Duodenal mucosa (tissue), 2 donors: ENCODE measurements around the gene ZNF837.
"Not testable (repeated sequence)": the region's sequence is repeated elsewhere in the genome, so short reads cannot be mapped to it uniquely, and the experiment has no call there.

Experiments
- H3K27ac ChIP-seq: one replicate; pipeline ENCODE4 v1.7.0; 2013; ENCODE audit warnings: low read depth, low read length
- H3K27me3 ChIP-seq, 2 donors: one replicate each; pipeline ENCODE4 v1.7.0; 2013; ENCODE audit warnings: low read length in 2 of 2, control low read depth in 1 of 2; ENCODE audit not compliant: insufficient read depth in 2 of 2, control insufficient read depth in 1 of 2
- H3K36me3 ChIP-seq, 2 donors: one replicate each; pipeline ENCODE4 v1.7.0; 2013; ENCODE audit warnings: low read length in 2 of 2, control low read depth in 1 of 2; ENCODE audit not compliant: insufficient read depth in 2 of 2, control insufficient read depth in 1 of 2
- H3K4me1 ChIP-seq, 2 donors: one replicate each; pipeline ENCODE4 v1.7.0; 2013; ENCODE audit warnings: low read length in 2 of 2, control low read depth in 1 of 2; ENCODE audit not compliant: insufficient read depth in 2 of 2, control insufficient read depth in 1 of 2
- H3K4me3 ChIP-seq, 2 donors: one replicate each; pipeline ENCODE4 v1.7.0; 2013; ENCODE audit warnings: low read length in 2 of 2, low read depth in 1 of 2
- H3K9ac ChIP-seq, 2 donors: one replicate each; pipeline ENCODE4 v1.7.0; 2013; ENCODE audit warnings: low read length in 2 of 2, low read depth in 1 of 2
- H3K9me3 ChIP-seq, 2 donors: one replicate each; pipeline ENCODE4 v1.7.0; 2013; ENCODE audit warnings: low read length in 2 of 2, control low read depth in 1 of 2; ENCODE audit not compliant: control insufficient read depth in 1 of 2

The ZNF837 gene

GRCh38 chr19:58403920-58404478 lies 23.2 kb upstream of the ZNF837 start:
- H3K36me3 ChIP-seq, H3K4me3 ChIP-seq, H3K27me3 ChIP-seq, H3K9ac ChIP-seq, H3K9me3 ChIP-seq, H3K27ac ChIP-seq: not testable (repeated sequence)
- H3K4me1 ChIP-seq, result peaks cover 7 to 30% of the 10 kb centered on the region in 2 donors

GRCh38 chr19:58401840-58402421 lies 21.1 kb upstream of the ZNF837 start:
- no peaks in the 10 kb centered on the region for H3K36me3 ChIP-seq
- H3K9ac ChIP-seq, result peak overlapping the region; percentile 38 to 55
- H3K27me3 ChIP-seq, result peaks cover 13 to 15% of the 10 kb centered on the region in 2 donors
- peaks cover 0 to 17% of the 10 kb centered on the region in 2 donors for H3K4me1 ChIP-seq
- no peak overlapping the region for H3K27ac ChIP-seq
- peak overlapping the region; percentile 71 to 83 for H3K4me3 ChIP-seq
- H3K9me3 ChIP-seq, result no peaks in the 10 kb centered on the region

- Histone ChIP-seq H3K27ac (peak overlapping the region; percentile 61), H3K9me3 (no peaks in the 10 kb centered on the region), H3K4me1 (peaks cover 0 to 12% of the 10 kb centered on the region in 2 donors), H3K4me3 (peak overlapping the region; percentile 82 to 83), H3K36me3 (no peaks in the 10 kb centered on the region), H3K27me3 (peaks cover 16 to 17% of the 10 kb centered on the region in 2 donors), H3K9ac (peak overlapping the region; percentile 55 to 63)
Measured at GRCh38 chr19:58400916-58401839, 20.3 kb upstream of the ZNF837 start.

- no peaks in the 10 kb centered on the region for H3K9me3 ChIP-seq
- H3K27ac ChIP-seq, result no peak overlapping the region
- H3K27me3 ChIP-seq, result peaks cover 24 to 25% of the 10 kb centered on the region in 2 donors
- no peaks in the 10 kb centered on the region for H3K36me3 ChIP-seq
- peak overlapping the region; percentile 55 to 63 for H3K9ac ChIP-seq
- peaks cover 0 to 17% of the 10 kb centered on the region in 2 donors for H3K4me1 ChIP-seq
- H3K4me3 ChIP-seq, result peak overlapping the region; percentile 71 to 82
Measured at GRCh38 chr19:58400316-58400915, 19.6 kb upstream of the ZNF837 start.

- Histone ChIP-seq H3K4me1 (peaks cover 0 to 17% of the 10 kb centered on the region in 2 donors), H3K9ac (no peak overlapping the region), H3K27me3 (peaks cover 24 to 25% of the 10 kb centered on the region in 2 donors), H3K9me3 (no peaks in the 10 kb centered on the region), H3K27ac (no peak overlapping the region), H3K36me3 (peaks cover 3 to 4% of the 10 kb centered on the region in 2 donors), H3K4me3 (no peak overlapping the region)
Measured at GRCh38 chr19:58399903-58400302, 19.1 kb upstream of the ZNF837 start.

GRCh38 chr19:58398545-58398944 lies 17.7 kb upstream of the ZNF837 start:
- H3K9me3 ChIP-seq, result no peaks in the 10 kb centered on the region
- peaks cover 0 to 17% of the 10 kb centered on the region in 2 donors for H3K4me1 ChIP-seq
- H3K36me3 ChIP-seq, result peaks cover 17% of the 10 kb centered on the region in 2 donors
- H3K27ac ChIP-seq, result no peak overlapping the region
- H3K9ac ChIP-seq, result no peak overlapping the region
- H3K27me3 ChIP-seq, result peaks cover 24 to 25% of the 10 kb centered on the region in 2 donors
- H3K4me3 ChIP-seq, result no peak overlapping the region

GRCh38 chr19:58398087-58398486 lies 17.3 kb upstream of the ZNF837 start:
- Histone ChIP-seq H3K4me1 (peaks cover 0 to 17% of the 10 kb centered on the region in 2 donors), H3K36me3 (peaks cover 21 to 22% of the 10 kb centered on the region in 2 donors), H3K9ac (no peak overlapping the region), H3K9me3 (no peaks in the 10 kb centered on the region), H3K4me3 (no peak overlapping the region), H3K27ac (no peak overlapping the region), H3K27me3 (peaks cover 24 to 25% of the 10 kb centered on the region in 2 donors)

GRCh38 chr19:58397533-58398037 lies 16.8 kb upstream of the ZNF837 start:
- Histone ChIP-seq H3K27ac (no peak overlapping the region), H3K9ac (no peak overlapping the region), H3K9me3 (no peaks in the 10 kb centered on the region), H3K27me3 (peaks cover 24 to 25% of the 10 kb centered on the region in 2 donors), H3K4me3 (no peak overlapping the region), H3K36me3 (peaks cover 26 to 27% of the 10 kb centered on the region in 2 donors), H3K4me1 (peaks cover 0 to 17% of the 10 kb centered on the region in 2 donors)

GRCh38 chr19:58396691-58397532 lies 16.1 kb upstream of the ZNF837 start:
- Histone ChIP-seq H3K27ac (no peak overlapping the region), H3K27me3 (peaks cover 24 to 25% of the 10 kb centered on the region in 2 donors), H3K4me3 (no peak overlapping the region), H3K9ac (no peak overlapping the region), H3K9me3 (no peaks in the 10 kb centered on the region), H3K36me3 (peaks cover 26 to 28% of the 10 kb centered on the region in 2 donors), H3K4me1 (peaks cover 0 to 15% of the 10 kb centered on the region in 2 donors)
